ENCODE data around the gene F3. TPM values are rescaled to one million over a fixed set of nuclear protein-coding genes. Genes with fewer than 3 reads are reported as not detected.
"Not testable (repeated sequence)": the region's sequence is repeated elsewhere in the genome, so short reads cannot be mapped to it uniquely, and the experiment has no call there.

The F3 gene
- polyA plus RNA-seq, 3 donors: 0.29 to 3.7 (median 0.77) TPM

GRCh38 chr1:94572780-94573179, 31.2 kb upstream of the F3 start:
- no peak overlapping the region for H3K27ac Mint-ChIP-seq
- H3K4me1 Mint-ChIP-seq: no peaks in the 10 kb centered on the region
- peaks cover 0 to 1% (median 0%) of the 10 kb centered on the region in 3 donors for H3K27me3 Mint-ChIP-seq (ENCODE audit: low read depth in 3 of 3)
- Histone ChIP-seq H3K4me2 (replicated peaks; ENCODE audit: extremely low read depth, low read length, poor library complexity, severe bottlenecking) (no peak overlapping the region), H3K9me3 (replicated peaks in 1 of 2; ENCODE audit: control insufficient read depth in 1 of 2, insufficient read depth in 1 of 2, low read length in 2 of 2) (peaks cover 21 to 40% of the 10 kb centered on the region in 2 donors), H3K27ac (ENCODE audit: low read depth in 1 of 2, low read length in 2 of 2) (no peak overlapping the region), H3K79me2 (ENCODE audit: insufficient read depth, low read length) (no peaks in the 10 kb centered on the region), H3K4me1 (ENCODE audit: control insufficient read depth in 1 of 2, insufficient read depth in 2 of 2, low read length in 2 of 2) (no peaks in the 10 kb centered on the region), H3K27me3 (ENCODE audit: control insufficient read depth in 2 of 2, insufficient read depth in 2 of 2, low read length in 2 of 2) (no peaks in the 10 kb centered on the region), H3K9ac (ENCODE audit: insufficient read depth, low read length, poor library complexity, severe bottlenecking) (no peak overlapping the region), H3K4me3 (replicated peaks in 1 of 3; ENCODE audit: low read depth in 2 of 3, low read length in 3 of 3) (no peak overlapping the region), H4K20me1 (ENCODE audit: insufficient read depth, low read length) (no peaks in the 10 kb centered on the region), H2AFZ (ENCODE audit: insufficient read depth, low read depth, low read length, poor library complexity, severe bottlenecking) (no peak overlapping the region), H3K36me3 (replicated peaks in 1 of 2; ENCODE audit: control insufficient read depth in 1 of 2, insufficient read depth in 2 of 2, low read length in 2 of 2) (no peaks in the 10 kb centered on the region)
- intact Hi-C loops (cut with micrococcal nuclease): no loop called here
- no peak for TF ChIP-seq CTCF (IDR thresholded peaks at IDR 0.05)
- no peak overlapping the region for H3K4me3 Mint-ChIP-seq
- H3K9me3 Mint-ChIP-seq: peaks cover 36 to 52% (median 41%) of the 10 kb centered on the region in 7 donors
- no peak for DNase-seq
- no CpG with 5 or more reads among the region's 1 CpG for WGBS (ENCODE audit: insufficient coverage)
- peaks cover 0 to 1% of the 10 kb centered on the region in 2 donors for H3K36me3 Mint-ChIP-seq

GRCh38 chr1:94570965-94571364, 29.4 kb upstream of the F3 start:
- intact Hi-C loops (cut with micrococcal nuclease); H3K9ac ChIP-seq (ENCODE audit: insufficient read depth, low read length, poor library complexity, severe bottlenecking); H4K20me1 ChIP-seq (ENCODE audit: insufficient read depth, low read length); H3K4me1 Mint-ChIP-seq; H3K27me3 Mint-ChIP-seq (ENCODE audit: low read depth in 3 of 3); H3K4me2 ChIP-seq (replicated peaks; ENCODE audit: extremely low read depth, low read length, poor library complexity, severe bottlenecking); H3K4me3 Mint-ChIP-seq; DNase-seq; H3K27ac ChIP-seq (ENCODE audit: low read depth in 1 of 2, low read length in 2 of 2); H2AFZ ChIP-seq (ENCODE audit: insufficient read depth, low read depth, low read length, poor library complexity, severe bottlenecking); H3K4me1 ChIP-seq (ENCODE audit: control insufficient read depth in 1 of 2, insufficient read depth in 2 of 2, low read length in 2 of 2); H3K27me3 ChIP-seq (ENCODE audit: control insufficient read depth in 2 of 2, insufficient read depth in 2 of 2, low read length in 2 of 2); H3K4me3 ChIP-seq (replicated peaks in 1 of 3; ENCODE audit: low read depth in 2 of 3, low read length in 3 of 3); H3K36me3 ChIP-seq (replicated peaks in 1 of 2; ENCODE audit: control insufficient read depth in 1 of 2, insufficient read depth in 2 of 2, low read length in 2 of 2); H3K27ac Mint-ChIP-seq; H3K36me3 Mint-ChIP-seq; H3K79me2 ChIP-seq (ENCODE audit: insufficient read depth, low read length): not testable (repeated sequence)
- H3K9me3 ChIP-seq (replicated peaks in 1 of 2; ENCODE audit: control insufficient read depth in 1 of 2, insufficient read depth in 1 of 2, low read length in 2 of 2): peaks cover 14 to 35% of the 10 kb centered on the region in 2 donors
- WGBS (ENCODE audit: insufficient coverage): 95% methylated on average over 9 of the region's 9 CpGs
- H3K9me3 Mint-ChIP-seq: peaks cover 24 to 38% (median 27%) of the 10 kb centered on the region in 7 donors

GRCh38 chr1:94568806-94569205, 27.2 kb upstream of the F3 start:
- H3K4me3 ChIP-seq (replicated peaks in 1 of 3; ENCODE audit: low read depth in 2 of 3, low read length in 3 of 3); H3K79me2 ChIP-seq (ENCODE audit: insufficient read depth, low read length); H3K9ac ChIP-seq (ENCODE audit: insufficient read depth, low read length, poor library complexity, severe bottlenecking); H3K27ac Mint-ChIP-seq; DNase-seq; H4K20me1 ChIP-seq (ENCODE audit: insufficient read depth, low read length); H3K4me3 Mint-ChIP-seq; H3K4me1 ChIP-seq (ENCODE audit: control insufficient read depth in 1 of 2, insufficient read depth in 2 of 2, low read length in 2 of 2); H3K36me3 ChIP-seq (replicated peaks in 1 of 2; ENCODE audit: control insufficient read depth in 1 of 2, insufficient read depth in 2 of 2, low read length in 2 of 2); H2AFZ ChIP-seq (ENCODE audit: insufficient read depth, low read depth, low read length, poor library complexity, severe bottlenecking); H3K27ac ChIP-seq (ENCODE audit: low read depth in 1 of 2, low read length in 2 of 2); intact Hi-C loops (cut with micrococcal nuclease); H3K27me3 ChIP-seq (ENCODE audit: control insufficient read depth in 2 of 2, insufficient read depth in 2 of 2, low read length in 2 of 2); H3K4me1 Mint-ChIP-seq; H3K4me2 ChIP-seq (replicated peaks; ENCODE audit: extremely low read depth, low read length, poor library complexity, severe bottlenecking); H3K27me3 Mint-ChIP-seq (ENCODE audit: low read depth in 3 of 3); H3K36me3 Mint-ChIP-seq: not testable (repeated sequence)
- peaks cover 14 to 35% of the 10 kb centered on the region in 2 donors for H3K9me3 ChIP-seq (replicated peaks in 1 of 2; ENCODE audit: control insufficient read depth in 1 of 2, insufficient read depth in 1 of 2, low read length in 2 of 2)
- WGBS (ENCODE audit: insufficient coverage): no CpG with 5 or more reads among the region's 5 CpGs
- peaks cover 21 to 34% (median 25%) of the 10 kb centered on the region in 7 donors for H3K9me3 Mint-ChIP-seq

GRCh38 chr1:94567975-94568607, 26.5 kb upstream of the F3 start:
- H3K9me3 ChIP-seq (replicated peaks in 1 of 2; ENCODE audit: control insufficient read depth in 1 of 2, insufficient read depth in 1 of 2, low read length in 2 of 2): peaks cover 12 to 31% of the 10 kb centered on the region in 2 donors
- H3K27ac Mint-ChIP-seq; H3K4me1 ChIP-seq (ENCODE audit: control insufficient read depth in 1 of 2, insufficient read depth in 2 of 2, low read length in 2 of 2); DNase-seq; H3K36me3 ChIP-seq (replicated peaks in 1 of 2; ENCODE audit: control insufficient read depth in 1 of 2, insufficient read depth in 2 of 2, low read length in 2 of 2); H3K4me2 ChIP-seq (replicated peaks; ENCODE audit: extremely low read depth, low read length, poor library complexity, severe bottlenecking); H3K4me3 ChIP-seq (replicated peaks in 1 of 3; ENCODE audit: low read depth in 2 of 3, low read length in 3 of 3); H3K27me3 Mint-ChIP-seq (ENCODE audit: low read depth in 3 of 3); H3K79me2 ChIP-seq (ENCODE audit: insufficient read depth, low read length); H3K4me1 Mint-ChIP-seq; H4K20me1 ChIP-seq (ENCODE audit: insufficient read depth, low read length); H3K27ac ChIP-seq (ENCODE audit: low read depth in 1 of 2, low read length in 2 of 2); H3K4me3 Mint-ChIP-seq; H2AFZ ChIP-seq (ENCODE audit: insufficient read depth, low read depth, low read length, poor library complexity, severe bottlenecking); H3K9ac ChIP-seq (ENCODE audit: insufficient read depth, low read length, poor library complexity, severe bottlenecking); intact Hi-C loops (cut with micrococcal nuclease); H3K27me3 ChIP-seq (ENCODE audit: control insufficient read depth in 2 of 2, insufficient read depth in 2 of 2, low read length in 2 of 2); H3K36me3 Mint-ChIP-seq: not testable (repeated sequence)
- 93% methylated on average over 1 of the region's 2 CpGs for WGBS (ENCODE audit: insufficient coverage)
- peaks cover 19 to 29% (median 22%) of the 10 kb centered on the region in 7 donors for H3K9me3 Mint-ChIP-seq
